GM12878 (cell line): ENCODE data around the gene TYRO3. TPM values are rescaled to one million over a fixed set of nuclear protein-coding genes. Genes with fewer than 3 reads are reported as not detected.

Experiments
- ATAC-seq: fragments of 200-7000 bp; cut with Tn5 transposase; 3 replicates; pipeline ENCODE4 v1.9.1; 2020; ENCODE audit warnings: mild to moderate bottlenecking, moderate library complexity
- BruUV-seq: library from RNA; stranded (reverse); fragments of 400-500 nt; replicated peaks from 2 replicates; lab custom pipeline; 2021; lab: Mats Ljungman, UMichigan
- CTCF ChIA-PET: fragments of 300-600 bp; sonication (Branson Sonifier 250); formaldehyde crosslinking; extraction: SDS; loops from one replicate; lab custom pipeline; 2021; ENCODE audit warnings: inconsistent platforms; lab: Yijun Ruan, JAX
- POLR2A ChIA-PET: fragments of 350-600 bp; formaldehyde crosslinking; extraction: SDS; loops from one replicate; lab custom pipeline; 2021; ENCODE audit warnings: inconsistent platforms; lab: Charles Lee
- RAD21 ChIA-PET: fragments of 300-600 bp; sonication (Branson Sonifier 250); formaldehyde crosslinking; loops from one replicate; lab custom pipeline; 2023; ENCODE audit warnings: antibody characterized with exemption; ENCODE audit not compliant: unreplicated experiment; lab: Charles Lee
- SMC1A ChIA-PET: fragments of 300-600 bp; sonication (Branson Sonifier 250); formaldehyde crosslinking; loops from one replicate; lab custom pipeline; 2023; ENCODE audit not compliant: unreplicated experiment, uncharacterized antibody; lab: Charles Lee
- DNase-seq: peaks from one replicate; pipeline ENCODE4 v3.0.0-alpha.2; 2011; ENCODE audit warnings: low read depth, low spot score
- FAIRE-seq: peaks from 3 replicates; lab custom pipeline; 2011; peaks lifted over from hg19 to GRCh38; lab: Jason Lieb, UNC
- H2AFZ ChIP-seq: 2 replicates; pipeline ENCODE4 v1.6.0; 2011; ENCODE audit warnings: low read depth, low read length, control low read depth; ENCODE audit not compliant: control insufficient read depth
- H3K27ac ChIP-seq: 2 replicates; pipeline ENCODE4 v1.5.1; 2011; ENCODE audit warnings: control low read depth; ENCODE audit not compliant: control insufficient read depth, insufficient read depth
- H3K27me3 ChIP-seq, 2 experiments: replicated peaks in 1 of 2; 2 replicates each; pipeline versions ENCODE4 v1.6.0 to v1.6.1; 2011; ENCODE audit warnings: low read length in 1 of 2; ENCODE audit not compliant: control insufficient read depth in 2 of 2, insufficient read depth in 2 of 2
- H3K36me3 ChIP-seq, 2 experiments: 2 replicates each; pipeline ENCODE4 v1.5.1; 2011; ENCODE audit warnings: low read length in 1 of 2; ENCODE audit not compliant: control insufficient read depth in 2 of 2, insufficient read depth in 2 of 2
- H3K4me1 ChIP-seq: 2 replicates; pipeline ENCODE4 v1.6.1; 2011; ENCODE audit warnings: mild to moderate bottlenecking, low read length, moderate library complexity, mixed read lengths; ENCODE audit not compliant: control insufficient read depth, insufficient read depth
- H3K4me2 ChIP-seq: 2 replicates; pipeline ENCODE4 v1.6.0; 2011; ENCODE audit warnings: control low read depth; ENCODE audit not compliant: control insufficient read depth, insufficient read depth
- H3K4me3 ChIP-seq: fragments of 200-600 bp; sonication (generic); 2 replicates; pipeline ENCODE4 v1.5.1; 2016
- H3K79me2 ChIP-seq: 2 replicates; pipeline ENCODE4 v1.6.0; 2011; ENCODE audit warnings: low read length; ENCODE audit not compliant: control insufficient read depth, insufficient read depth
- H3K9ac ChIP-seq: 2 replicates; pipeline ENCODE4 v1.8.0; 2011; ENCODE audit warnings: low read length, control low read depth, mixed read lengths; ENCODE audit not compliant: control insufficient read depth, insufficient read depth
- H3K9me3 ChIP-seq: replicated peaks from 3 replicates; pipeline ENCODE4 v1.5.1; 2011; ENCODE audit warnings: mild to moderate bottlenecking, low read length; ENCODE audit not compliant: control insufficient read depth, insufficient read depth
- H4K20me1 ChIP-seq: 2 replicates; pipeline ENCODE4 v1.6.0; 2011; ENCODE audit not compliant: control insufficient read depth, insufficient read depth
- CREM ChIP-seq: IDR thresholded peaks from 2 replicates; pipeline ENCODE4 v1.6.1; 2014; ENCODE audit warnings: antibody characterized with exemption, low read depth
- DPF2 ChIP-seq: fragments of 450-650 bp; IDR thresholded peaks from 2 replicates; pipeline ENCODE4 v1.6.1; 2017; ENCODE audit warnings: mild to moderate bottlenecking
- EP300 ChIP-seq, 2 experiments: fragments of 150-350 bp in 1 of 2; IDR thresholded peaks; 2 replicates each; pipeline ENCODE4 v1.6.1; 2011 to 2012; ENCODE audit warnings: low read depth in 2 of 2, low read length in 2 of 2, borderline replicate concordance in 1 of 2, improper control_type of control experiment in 1 of 2, inconsistent platforms in 1 of 2; ENCODE audit not compliant: control insufficient read depth in 1 of 2
- FOS ChIP-seq: IDR thresholded peaks from 3 replicates; pipeline ENCODE4 v1.6.1; 2011; ENCODE audit warnings: borderline replicate concordance; ENCODE audit not compliant: insufficient read length; ENCODE audit errors: extremely low read depth
- IRF4 ChIP-seq: IDR thresholded peaks from 2 replicates; pipeline ENCODE4 v1.6.1; 2011; ENCODE audit warnings: low read depth, low read length
- NR2F1 ChIP-seq: fragments of 450-650 bp; conservative IDR thresholded peaks from 2 replicates; pipeline ENCODE4 v1.6.1; 2017; ENCODE audit warnings: mild to moderate bottlenecking
- PAX5 ChIP-seq: IDR thresholded peaks from 2 replicates; pipeline ENCODE4 v1.6.1; 2011; ENCODE audit warnings: low read depth, low read length, borderline replicate concordance
- POLR2AphosphoS2 ChIP-seq: IDR thresholded peaks from 2 replicates; pipeline ENCODE4 v1.6.1; 2011; ENCODE audit warnings: low read depth, mild to moderate bottlenecking, low read length, improper control_type of control experiment, moderate library complexity
- SMAD5 ChIP-seq: IDR thresholded peaks from 2 replicates; pipeline ENCODE4 v1.6.1; 2016; ENCODE audit warnings: antibody characterized with exemption, low read depth
- ZBED1 ChIP-seq: IDR thresholded peaks from 2 replicates; pipeline ENCODE4 v1.6.1; 2016; ENCODE audit warnings: borderline replicate concordance
- WGBS: methylation state at CpG from one replicate; pipeline ENCODE4 v1.1.6; 2016; ENCODE audit warnings: low lambda C conversion rate; ENCODE audit not compliant: insufficient replicate concordance, insufficient coverage; ENCODE audit errors: missing lambda C conversion rate; 5-methylcytosine and 5-hydroxymethylcytosine counted together
- in situ Hi-C: fragments of 300-500 bp; cut with MboI; formaldehyde crosslinking; loops from 9 replicates; pipeline ENCODE4 v1.14.3; 2018; ENCODE audit warnings: mixed read lengths
- intact Hi-C: fragments of 100-400 bp; cut with micrococcal nuclease; formaldehyde crosslinking; loops from one replicate; pipeline ENCODE4 v1.14.2; 2022; ENCODE audit not compliant: unreplicated experiment
- polyA plus RNA-seq, 11 experiments: library from polyadenylated mRNA; depleted of rRNA in 4 of 11; unstranded in 6 of 11; stranded (reverse) in 5 of 11; fragments of >200 nt; fragmentation: Nextera tagmentation in 4 of 11; fragmentation: Illumina TruSeq in 1 of 11; extraction: Ambion mirVana in 4 of 11; extraction: Trizol in 1 of 11; gene quantifications; 1 replicate in 1 of 11; 2 replicates in 10 of 11; pipeline versions ENCODE4 v1.2.1 to v1.2.3, GENCODE V29; 2011 to 2016; ENCODE audit warnings: inconsistent platforms in 2 of 11, missing spikeins in 2 of 11, low read depth in 1 of 11
- total RNA-seq, 4 experiments: library from RNA; depleted of rRNA in 3 of 4; stranded (reverse); fragments of >200 nt in 3 of 4; fragmentation: Illumina TruSeq in 1 of 4; extraction: Trizol in 1 of 4; gene quantifications; 2 replicates each; pipeline versions ENCODE4 v1.2.1 to v1.2.3, GENCODE V29; 2013 to 2021
- TF ChIP-seq, protein P1 (sequence below): fragments of 450-650 bp; IDR thresholded peaks from 2 replicates; pipeline ENCODE4 v1.6.1; 2017; ENCODE audit warnings: mild to moderate bottlenecking, moderate library complexity
- TF ChIP-seq, protein P2 (sequence below): fragments of 450-650 bp; IDR thresholded peaks from 2 replicates; pipeline ENCODE4 v1.6.1; 2017; ENCODE audit warnings: mild to moderate bottlenecking, moderate library complexity

Gene TYRO3
- total and polyA plus RNA-seq, 10 of the 15 experiments (the other 5 are each of a cell fraction or from before 2014, with no cell fraction given): 0.06 to 0.28 (median 0.13) TPM; not detected in 4

DNA sequence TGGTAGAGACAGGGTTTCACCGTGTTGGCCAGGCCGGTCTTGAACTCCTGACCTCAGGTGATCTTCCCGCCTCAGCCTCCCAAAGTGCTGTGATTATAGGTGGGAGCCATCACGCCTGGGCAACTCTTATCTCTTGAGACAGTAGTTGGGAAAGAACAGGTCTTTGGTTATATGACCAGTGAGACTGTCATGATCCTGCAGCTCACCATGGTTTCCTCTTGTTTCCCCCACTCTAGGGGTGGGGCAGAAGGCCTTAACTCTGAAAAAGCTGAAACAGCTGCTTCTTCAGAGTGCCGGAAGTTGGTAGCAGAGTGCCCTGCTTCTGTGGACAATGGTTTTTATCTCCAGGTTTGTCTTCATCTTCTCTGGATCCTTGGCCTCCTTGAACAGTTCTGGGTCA lies 4.7 kb upstream of the TYRO3 start (continued):
- TF ChIP-seq POLR2AphosphoS2: no peak
- TF ChIP-seq IRF4: no peak
- no peak for TF ChIP-seq NR2F1
- TF ChIP-seq, protein P1, sequence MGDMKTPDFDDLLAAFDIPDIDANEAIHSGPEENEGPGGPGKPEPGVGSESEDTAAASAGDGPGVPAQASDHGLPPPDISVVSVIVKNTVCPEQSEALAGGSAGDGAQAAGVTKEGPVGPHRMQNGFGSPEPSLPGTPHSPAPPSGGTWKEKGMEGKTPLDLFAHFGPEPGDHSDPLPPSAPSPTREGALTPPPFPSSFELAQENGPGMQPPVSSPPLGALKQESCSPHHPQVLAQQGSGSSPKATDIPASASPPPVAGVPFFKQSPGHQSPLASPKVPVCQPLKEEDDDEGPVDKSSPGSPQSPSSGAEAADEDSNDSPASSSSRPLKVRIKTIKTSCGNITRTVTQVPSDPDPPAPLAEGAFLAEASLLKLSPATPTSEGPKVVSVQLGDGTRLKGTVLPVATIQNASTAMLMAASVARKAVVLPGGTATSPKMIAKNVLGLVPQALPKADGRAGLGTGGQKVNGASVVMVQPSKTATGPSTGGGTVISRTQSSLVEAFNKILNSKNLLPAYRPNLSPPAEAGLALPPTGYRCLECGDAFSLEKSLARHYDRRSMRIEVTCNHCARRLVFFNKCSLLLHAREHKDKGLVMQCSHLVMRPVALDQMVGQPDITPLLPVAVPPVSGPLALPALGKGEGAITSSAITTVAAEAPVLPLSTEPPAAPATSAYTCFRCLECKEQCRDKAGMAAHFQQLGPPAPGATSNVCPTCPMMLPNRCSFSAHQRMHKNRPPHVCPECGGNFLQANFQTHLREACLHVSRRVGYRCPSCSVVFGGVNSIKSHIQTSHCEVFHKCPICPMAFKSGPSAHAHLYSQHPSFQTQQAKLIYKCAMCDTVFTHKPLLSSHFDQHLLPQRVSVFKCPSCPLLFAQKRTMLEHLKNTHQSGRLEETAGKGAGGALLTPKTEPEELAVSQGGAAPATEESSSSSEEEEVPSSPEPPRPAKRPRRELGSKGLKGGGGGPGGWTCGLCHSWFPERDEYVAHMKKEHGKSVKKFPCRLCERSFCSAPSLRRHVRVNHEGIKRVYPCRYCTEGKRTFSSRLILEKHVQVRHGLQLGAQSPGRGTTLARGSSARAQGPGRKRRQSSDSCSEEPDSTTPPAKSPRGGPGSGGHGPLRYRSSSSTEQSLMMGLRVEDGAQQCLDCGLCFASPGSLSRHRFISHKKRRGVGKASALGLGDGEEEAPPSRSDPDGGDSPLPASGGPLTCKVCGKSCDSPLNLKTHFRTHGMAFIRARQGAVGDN: no peak
- TF ChIP-seq EP300 (IDR thresholded peaks at IDR 0.05; ENCODE audit: borderline replicate concordance in 1 of 2, control insufficient read depth in 1 of 2, low read depth in 2 of 2, low read length in 2 of 2): no peak
- no peak for TF ChIP-seq CREM
- no peak for TF ChIP-seq SMAD5
- TF ChIP-seq PAX5: no peak

GRCh38 chr15:41554915-41555314 lies 4.1 kb upstream of the TYRO3 start:
- 79% methylated on average over 3 of the region's 3 CpGs for WGBS
- Histone ChIP-seq H4K20me1 (no peaks in the 10 kb centered on the region), H3K36me3 (no peaks in the 10 kb centered on the region), H3K4me2 (no peak overlapping the region), H3K27me3 (peaks cover 0 to 4% of the 10 kb centered on the region in 2 experiments; a peak in 1 of 4 replicates), H3K9ac (no peak overlapping the region), H3K27ac (no peak overlapping the region)
- RAD21 ChIA-PET: no interaction called here
- BruUV-seq: no TSS peak
- no peak for FAIRE-seq
- no peak for DNase-seq
- in situ Hi-C loops: no loop called here
- TF ChIP-seq POLR2AphosphoS2 (no peak), DPF2 (no peak), ZBED1 (no peak), FOS (no peak)
- TF ChIP-seq, protein P2, sequence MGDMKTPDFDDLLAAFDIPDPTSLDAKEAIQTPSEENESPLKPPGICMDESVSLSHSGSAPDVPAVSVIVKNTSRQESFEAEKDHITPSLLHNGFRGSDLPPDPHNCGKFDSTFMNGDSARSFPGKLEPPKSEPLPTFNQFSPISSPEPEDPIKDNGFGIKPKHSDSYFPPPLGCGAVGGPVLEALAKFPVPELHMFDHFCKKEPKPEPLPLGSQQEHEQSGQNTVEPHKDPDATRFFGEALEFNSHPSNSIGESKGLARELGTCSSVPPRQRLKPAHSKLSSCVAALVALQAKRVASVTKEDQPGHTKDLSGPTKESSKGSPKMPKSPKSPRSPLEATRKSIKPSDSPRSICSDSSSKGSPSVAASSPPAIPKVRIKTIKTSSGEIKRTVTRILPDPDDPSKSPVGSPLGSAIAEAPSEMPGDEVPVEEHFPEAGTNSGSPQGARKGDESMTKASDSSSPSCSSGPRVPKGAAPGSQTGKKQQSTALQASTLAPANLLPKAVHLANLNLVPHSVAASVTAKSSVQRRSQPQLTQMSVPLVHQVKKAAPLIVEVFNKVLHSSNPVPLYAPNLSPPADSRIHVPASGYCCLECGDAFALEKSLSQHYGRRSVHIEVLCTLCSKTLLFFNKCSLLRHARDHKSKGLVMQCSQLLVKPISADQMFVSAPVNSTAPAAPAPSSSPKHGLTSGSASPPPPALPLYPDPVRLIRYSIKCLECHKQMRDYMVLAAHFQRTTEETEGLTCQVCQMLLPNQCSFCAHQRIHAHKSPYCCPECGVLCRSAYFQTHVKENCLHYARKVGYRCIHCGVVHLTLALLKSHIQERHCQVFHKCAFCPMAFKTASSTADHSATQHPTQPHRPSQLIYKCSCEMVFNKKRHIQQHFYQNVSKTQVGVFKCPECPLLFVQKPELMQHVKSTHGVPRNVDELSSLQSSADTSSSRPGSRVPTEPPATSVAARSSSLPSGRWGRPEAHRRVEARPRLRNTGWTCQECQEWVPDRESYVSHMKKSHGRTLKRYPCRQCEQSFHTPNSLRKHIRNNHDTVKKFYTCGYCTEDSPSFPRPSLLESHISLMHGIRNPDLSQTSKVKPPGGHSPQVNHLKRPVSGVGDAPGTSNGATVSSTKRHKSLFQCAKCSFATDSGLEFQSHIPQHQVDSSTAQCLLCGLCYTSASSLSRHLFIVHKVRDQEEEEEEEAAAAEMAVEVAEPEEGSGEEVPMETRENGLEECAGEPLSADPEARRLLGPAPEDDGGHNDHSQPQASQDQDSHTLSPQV: no peak
- TF ChIP-seq, all 136 proteins: peak for 0
- intact Hi-C loops: loop anchor here (5.0 kb wide), 1 partner anchor 88 kb away; no protein-coding TSS in a partner anchor
- Histone ChIP-seq H3K9me3 (no peaks in the 10 kb centered on the region), H3K79me2 (no peaks in the 10 kb centered on the region), H3K4me3 (no peak overlapping the region), H2AFZ (no peak overlapping the region), H3K4me1 (peaks cover 8% of the 10 kb centered on the region)
- ATAC-seq: no peak
- ChIA-PET CTCF (interaction anchor here (1.1 to 1.5 kb wide), 3 partner anchors 89 to 223 kb away, joined by 3 to 5 read pairs (median 3); no protein-coding TSS in a partner anchor), POLR2A (no interaction called here), SMC1A (interaction anchor here (1.2 kb wide), 1 partner anchor 89 kb away, joined by 4 read pairs; no protein-coding TSS in a partner anchor)
